T follicular helper cell (primary cell): ENCODE results near the gene ARHGEF37.

ENCODE experiments used
- DNase-seq: peaks from one replicate; pipeline ENCODE4 v3.0.0-alpha.2; 2020; ENCODE audit warnings: low read depth

Gene ARHGEF37

GRCh38 chr5:149674686-149675085 is 93.4 kb downstream of the ARHGEF37 start:
- no peak for DNase-seq

- no peak for DNase-seq
These were observed 94.4 kb downstream of the ARHGEF37 start for GRCh38 chr5:149675610-149676201.

GRCh38 chr5:149677731-149678130 is 96.4 kb downstream of the ARHGEF37 start:
- no peak for DNase-seq

GRCh38 chr5:149679876-149680809 is 98.8 kb downstream of the ARHGEF37 start:
- no peak for DNase-seq

GRCh38 chr5:149680810-149681221 is 99.5 kb downstream of the ARHGEF37 start:
- no peak for DNase-seq

GRCh38 chr5:149681252-149681651 is 100.0 kb downstream of the ARHGEF37 start:
- DNase-seq: no peak

- no peak for DNase-seq
These were observed 100.6 kb downstream of the ARHGEF37 start for GRCh38 chr5:149681922-149682321.

- DNase-seq: no peak
These were observed 101.3 kb downstream of the ARHGEF37 start for GRCh38 chr5:149682532-149683075.

- no peak for DNase-seq
These were observed 102.7 kb downstream of the ARHGEF37 start for GRCh38 chr5:149683964-149684363.

GRCh38 chr5:149684371-149684770 is 103.1 kb downstream of the ARHGEF37 start:
- DNase-seq: no peak
